NCI-H1436 (cell line): Measurements from ENCODE around the gene HSPA12A.

Experiments used
- DNase-seq: peaks from one replicate; lab custom pipeline; 2025; lab: John Stamatoyannopoulos, UW

HSPA12A gene

GRCh38 chr10:116668018-116668417 lies 74.3 kb downstream of the HSPA12A start:
- no peak for DNase-seq

- DNase-seq: no peak
These were observed 74.9 kb downstream of the HSPA12A start for GRCh38 chr10:116667484-116667883.

- DNase-seq: no peak
These were observed 76.7 kb downstream of the HSPA12A start for GRCh38 chr10:116665541-116666125.

- no peak for DNase-seq
These were observed 77.7 kb downstream of the HSPA12A start for GRCh38 chr10:116664631-116665030.

- DNase-seq: no peak
These were observed 79.0 kb downstream of the HSPA12A start for GRCh38 chr10:116663342-116663741.

- DNase-seq: no peak
These were observed 81.5 kb downstream of the HSPA12A start for GRCh38 chr10:116660860-116661259.

GRCh38 chr10:116659049-116659670 lies 83.2 kb downstream of the HSPA12A start:
- no peak for DNase-seq

- DNase-seq: no peak
These were observed 84.4 kb downstream of the HSPA12A start for GRCh38 chr10:116657863-116658551.

GRCh38 chr10:116656044-116656443 lies 86.3 kb downstream of the HSPA12A start:
- DNase-seq: no peak

- no peak for DNase-seq
These were observed 86.8 kb downstream of the HSPA12A start for GRCh38 chr10:116655568-116655967.

- no peak for DNase-seq
These were observed 87.5 kb downstream of the HSPA12A start for GRCh38 chr10:116654816-116655215.

- DNase-seq: no peak
These were observed 88.5 kb downstream of the HSPA12A start for GRCh38 chr10:116653885-116654284.

GRCh38 chr10:116648903-116649302 lies 93.5 kb downstream of the HSPA12A start:
- no peak for DNase-seq

- no peak for DNase-seq
These were observed 95.9 kb downstream of the HSPA12A start for GRCh38 chr10:116646502-116646901.

GRCh38 chr10:116637830-116638229 lies 104.5 kb downstream of the HSPA12A start:
- no peak for DNase-seq

GRCh38 chr10:116636976-116637375 lies 105.4 kb downstream of the HSPA12A start:
- DNase-seq: no peak

GRCh38 chr10:116636385-116636784 lies 106.0 kb downstream of the HSPA12A start:
- no peak for DNase-seq

GRCh38 chr10:116634126-116634975 lies 108.0 kb downstream of the HSPA12A start:
- DNase-seq: no peak

- no peak for DNase-seq
These were observed 109.2 kb downstream of the HSPA12A start for GRCh38 chr10:116633216-116633600.

GRCh38 chr10:116632596-116633215 lies 109.7 kb downstream of the HSPA12A start:
- no peak for DNase-seq

GRCh38 chr10:116631871-116632295 lies 110.5 kb downstream of the HSPA12A start:
- no peak for DNase-seq

- DNase-seq: no peak
These were observed 112.3 kb downstream of the HSPA12A start for GRCh38 chr10:116630020-116630419.
